SK-N-SH (cell line): ENCODE data around the gene SLC38A3. TPM values are rescaled to one million over a fixed set of nuclear protein-coding genes. Genes with fewer than 3 reads are reported as not detected.
A peak's percentile ranks its signal among the peaks of the same experiment; 100 is the strongest.

Source experiments
- CTCF ChIA-PET: fragments of 300-600, 350-600 bp; formaldehyde crosslinking; extraction: SDS; loops from one replicate; lab custom pipeline; 2021; lab: Yijun Ruan, JAX
- POLR2A ChIA-PET: fragments of 350-600 bp; sonication (Branson Sonifier 250); formaldehyde crosslinking; extraction: SDS; loops from one replicate; lab custom pipeline; 2020; ENCODE audit warnings: antibody characterized with exemption, inconsistent platforms; lab: Yijun Ruan, JAX
- DNase-seq: peaks from one replicate; pipeline ENCODE4 v3.0.0; 2012
- H2AFZ ChIP-seq: fragments of 200-600 bp; sonication (generic); 2 replicates; pipeline ENCODE4 v1.8.1; 2016; ENCODE audit warnings: antibody characterized with exemption, mild to moderate bottlenecking, low read depth
- H3F3A ChIP-seq: fragments of 200-600 bp; sonication (generic); replicated peaks from 2 replicates; pipeline ENCODE3; 2016; ENCODE audit warnings: antibody characterized with exemption, mild to moderate bottlenecking; ENCODE audit not compliant: insufficient read depth
- H3K27ac ChIP-seq, 2 experiments: fragments of 200-500 bp in 1 of 2; fragments of 200-600 bp in 1 of 2; sonication (Bioruptor generic) in 1 of 2; sonication (generic), shearing (Covaris generic) in 1 of 2; 2 replicates each; pipeline versions ENCODE4 v1.5.1 to v1.6.1; 2014 to 2016; ENCODE audit warnings: low read depth in 2 of 2, inconsistent platforms in 1 of 2, low read length in 1 of 2, mild to moderate bottlenecking in 1 of 2, mixed read lengths in 1 of 2
- H3K27me3 ChIP-seq: fragments of 200-600 bp; sonication (generic), shearing (Covaris generic); 2 replicates; pipeline ENCODE4 v1.6.1; 2016; ENCODE audit warnings: mixed run types; ENCODE audit not compliant: insufficient read depth
- H3K36me3 ChIP-seq, 2 experiments: fragments of 200-500 bp in 1 of 2; fragments of 200-600 bp in 1 of 2; sonication (Bioruptor generic) in 1 of 2; sonication (generic) in 1 of 2; replicated peaks in 1 of 2; 2 replicates each; pipeline versions ENCODE3 to v1.5.1; 2014 to 2016; ENCODE audit warnings: low read length in 1 of 2, mild to moderate bottlenecking in 1 of 2; ENCODE audit not compliant: insufficient read depth in 2 of 2, control insufficient read depth in 1 of 2
- H3K4me1 ChIP-seq, 2 experiments: fragments of 200-500 bp in 1 of 2; fragments of 200-600 bp in 1 of 2; sonication (Bioruptor generic) in 1 of 2; sonication (generic), shearing (Covaris generic) in 1 of 2; 2 replicates each; pipeline versions ENCODE4 v1.5.1 to v1.6.1; 2014 to 2016; ENCODE audit warnings: low read depth in 1 of 2, low read length in 1 of 2, mixed run types in 1 of 2; ENCODE audit not compliant: insufficient read depth in 2 of 2, control insufficient read depth in 1 of 2
- H3K4me2 ChIP-seq: fragments of 200-600 bp; sonication (generic), shearing (Covaris generic); 2 replicates; pipeline ENCODE4 v1.6.1; 2017; ENCODE audit warnings: mixed run types
- H3K4me3 ChIP-seq, 2 experiments: fragments of 200-500 bp in 1 of 2; fragments of 200-600 bp in 1 of 2; sonication (Bioruptor generic) in 1 of 2; sonication (generic), shearing (Covaris generic) in 1 of 2; 2 replicates each; pipeline versions ENCODE4 v1.5.1 to v1.8.1; 2014 to 2016; ENCODE audit warnings: low read depth in 2 of 2, inconsistent platforms in 1 of 2, low read length in 1 of 2, mild to moderate bottlenecking in 1 of 2, mixed read lengths in 1 of 2, moderate library complexity in 1 of 2
- H3K79me2 ChIP-seq: fragments of 200-600 bp; sonication (generic); 2 replicates; pipeline ENCODE4 v1.8.1; 2017; ENCODE audit warnings: mild to moderate bottlenecking; ENCODE audit not compliant: insufficient read depth
- H3K9ac ChIP-seq: fragments of 200-600 bp; sonication (generic); 2 replicates; pipeline ENCODE4 v1.6.1; 2017; ENCODE audit warnings: mixed run types
- H3K9me2 ChIP-seq: fragments of 200-600 bp; sonication (generic); 2 replicates; pipeline ENCODE4 v1.6.1; 2017; ENCODE audit warnings: mixed run types
- H3K9me3 ChIP-seq: fragments of 200-600 bp; sonication (generic); 2 replicates; pipeline ENCODE4 v1.6.1; 2017; ENCODE audit warnings: mixed run types, mild to moderate bottlenecking, moderate library complexity
- H4K20me1 ChIP-seq: fragments of 200-600 bp; sonication (generic); 2 replicates; pipeline ENCODE4 v1.6.1; 2017; ENCODE audit warnings: mild to moderate bottlenecking, mixed run types; ENCODE audit not compliant: insufficient read depth
- EP300 ChIP-seq, 2 experiments: IDR thresholded peaks; 2 replicates each; pipeline versions ENCODE4 v1.4.0 to v1.6.1; 2012; ENCODE audit warnings: borderline replicate concordance in 1 of 2, low read depth in 1 of 2, low read length in 1 of 2
- EZH2phosphoT487 ChIP-seq: fragments of 200-600 bp; sonication (generic); IDR thresholded peaks from 2 replicates; pipeline ENCODE4 v1.6.1; 2017; ENCODE audit warnings: low read depth, mixed run types, mild to moderate bottlenecking, antibody characterized with exemption, moderate library complexity, borderline replicate concordance
- FOSL2 ChIP-seq: IDR thresholded peaks from 2 replicates; pipeline ENCODE4 v1.4.0; 2012; ENCODE audit warnings: low read depth, mild to moderate bottlenecking, moderate library complexity, borderline replicate concordance
- GATA2 ChIP-seq: sonication (generic); formaldehyde crosslinking; IDR thresholded peaks from 2 replicates; pipeline ENCODE4 v1.5.0; 2020; ENCODE audit warnings: mild to moderate bottlenecking, missing genetic modification reagents
- IRF3 ChIP-seq: fragments of 150-350 bp; IDR thresholded peaks from 2 replicates; pipeline ENCODE4 v1.6.1; 2016; ENCODE audit warnings: mild to moderate bottlenecking, low read depth, low read length
- MAX ChIP-seq: IDR thresholded peaks from 2 replicates; pipeline ENCODE4 v1.4.0; 2012; ENCODE audit warnings: low read depth
- NFIC ChIP-seq: IDR thresholded peaks from 2 replicates; pipeline ENCODE4 v1.4.0; 2012; ENCODE audit warnings: borderline replicate concordance
- NRF1 ChIP-seq: IDR thresholded peaks from 2 replicates; pipeline ENCODE4 v1.6.1; 2012; ENCODE audit warnings: low read depth, mild to moderate bottlenecking, low read length
- PBX3 ChIP-seq: IDR thresholded peaks from 2 replicates; pipeline ENCODE4; 2012
- POLR2AphosphoS5 ChIP-seq: IDR thresholded peaks from 2 replicates; pipeline ENCODE4 v1.6.1; 2012; ENCODE audit warnings: low read depth, low read length
- RCOR1 ChIP-seq: fragments of 150-350 bp; IDR thresholded peaks from 2 replicates; pipeline ENCODE4 v1.6.1; 2017; ENCODE audit warnings: antibody characterized with exemption, low read length
- REST ChIP-seq: IDR thresholded peaks from 2 replicates; pipeline ENCODE4 v1.6.1; 2012; ENCODE audit warnings: mild to moderate bottlenecking, low read depth, low read length, moderate library complexity
- TAF1 ChIP-seq: IDR thresholded peaks from 2 replicates; pipeline ENCODE4 v1.6.1; 2012; ENCODE audit warnings: low read depth, mild to moderate bottlenecking, low read length, moderate library complexity, borderline replicate concordance
- TCF12 ChIP-seq: IDR thresholded peaks from 2 replicates; pipeline ENCODE4 v1.4.0; 2012
- ZBTB33 ChIP-seq: IDR thresholded peaks from 2 replicates; pipeline ENCODE4 v1.4.0; 2012; ENCODE audit warnings: low read depth, borderline replicate concordance
- WGBS: methylation state at CpG from one replicate; pipeline ENCODE4 v1.1.6; 2017; ENCODE audit warnings: low lambda C conversion rate; 5-methylcytosine and 5-hydroxymethylcytosine counted together
- polyA plus RNA-seq, 3 experiments: library from polyadenylated mRNA; depleted of rRNA; stranded (reverse); fragments of >200 nt; gene quantifications; 2 replicates each; pipeline ENCODE4 v1.2.3, GENCODE V29; 2012

Gene SLC38A3
- polyA plus RNA-seq, 1 of the 3 experiments (the other 2 are of a cell fraction): 0.84 TPM

- no peak overlapping the region for H3K4me2 ChIP-seq
Observed at GRCh38 chr3:50254577-50255250, 49.6 kb downstream of the SLC38A3 start.

More at GRCh38 chr3:50254577-50255250, 49.6 kb downstream of the SLC38A3 start:
- Histone ChIP-seq H2AFZ (no peak overlapping the region), H4K20me1 (peaks cover 53% of the 10 kb centered on the region), H3K9ac (no peak overlapping the region), H3K27ac (peak overlapping the region in 1 of 2 experiments; percentile 11; a peak in 2 of 4 replicates), H3F3A (peaks cover 29% of the 10 kb centered on the region), H3K4me1 (peaks cover 4 to 6% of the 10 kb centered on the region in 2 experiments; a peak in 1 of 4 replicates), H3K79me2 (peaks cover 52% of the 10 kb centered on the region), H3K4me3 (no peak overlapping the region), H3K27me3 (no peaks in the 10 kb centered on the region), H3K9me3 (no peaks in the 10 kb centered on the region), H3K9me2 (no peaks in the 10 kb centered on the region), H3K36me3 (peaks cover 27 to 56% of the 10 kb centered on the region in 2 experiments)
- ChIA-PET POLR2A (no interaction called here), CTCF (interaction anchor here (0.7 to 61.6 kb wide), 5 partner anchors 7 to 68 kb away, joined by 3 to 1375 read pairs (median 180); partner anchors contain the start of genes GNAI2 and GNAT1)
- WGBS: 89% methylated on average over 8 of the region's 8 CpGs
- no peak for TF ChIP-seq MAX
- TF ChIP-seq EZH2phosphoT487: no peak
- TF ChIP-seq IRF3: no peak
- no peak for TF ChIP-seq RCOR1
- no peak for TF ChIP-seq NRF1
- no peak for TF ChIP-seq GATA2
- TF ChIP-seq EP300 (IDR thresholded peaks at IDR 0.05; ENCODE audit: borderline replicate concordance in 1 of 2, low read depth in 1 of 2, low read length in 1 of 2): no peak
- no peak for TF ChIP-seq POLR2AphosphoS5
- no peak for TF ChIP-seq TAF1
- TF ChIP-seq NFIC: no peak
- no peak for TF ChIP-seq ZBTB33
- TF ChIP-seq PBX3: no peak
- no peak for TF ChIP-seq FOSL2
- no peak for TF ChIP-seq REST
- no peak for TF ChIP-seq TCF12
- no peak for DNase-seq
